AG09319 (cell line): ENCODE data around the gene VTN.

ENCODE experiments used
- DNase-seq: peaks from one replicate; pipeline ENCODE4 v3.0.0-alpha.2; 2010; ENCODE audit warnings: low read depth; ENCODE audit errors: extremely low read depth
- TF ChIP-seq, protein P1 (sequence below): IDR thresholded peaks from 2 replicates; pipeline ENCODE4 v1.5.1; 2011; ENCODE audit warnings: low read depth, mild to moderate bottlenecking, inconsistent platforms, low read length, moderate library complexity

Gene VTN

DNA sequence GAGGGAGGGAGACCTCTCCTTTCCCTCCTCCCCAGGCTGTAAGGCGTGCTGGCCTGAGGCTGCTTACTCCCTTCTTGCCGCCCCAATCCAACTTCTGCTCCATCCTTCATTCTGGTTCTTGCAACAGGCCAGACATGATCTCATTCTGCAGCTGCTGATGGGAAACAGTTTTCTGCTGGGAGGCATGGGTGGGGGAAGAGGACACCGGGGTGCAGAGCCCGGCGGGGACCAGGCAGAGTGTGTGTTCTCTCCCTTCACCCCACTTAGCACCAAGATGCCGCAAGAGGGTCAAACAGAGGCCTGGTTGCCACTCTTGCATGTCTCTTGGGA is 2.8 kb upstream of the VTN start:
- DNase-seq = no peak
- TF ChIP-seq, protein P1, sequence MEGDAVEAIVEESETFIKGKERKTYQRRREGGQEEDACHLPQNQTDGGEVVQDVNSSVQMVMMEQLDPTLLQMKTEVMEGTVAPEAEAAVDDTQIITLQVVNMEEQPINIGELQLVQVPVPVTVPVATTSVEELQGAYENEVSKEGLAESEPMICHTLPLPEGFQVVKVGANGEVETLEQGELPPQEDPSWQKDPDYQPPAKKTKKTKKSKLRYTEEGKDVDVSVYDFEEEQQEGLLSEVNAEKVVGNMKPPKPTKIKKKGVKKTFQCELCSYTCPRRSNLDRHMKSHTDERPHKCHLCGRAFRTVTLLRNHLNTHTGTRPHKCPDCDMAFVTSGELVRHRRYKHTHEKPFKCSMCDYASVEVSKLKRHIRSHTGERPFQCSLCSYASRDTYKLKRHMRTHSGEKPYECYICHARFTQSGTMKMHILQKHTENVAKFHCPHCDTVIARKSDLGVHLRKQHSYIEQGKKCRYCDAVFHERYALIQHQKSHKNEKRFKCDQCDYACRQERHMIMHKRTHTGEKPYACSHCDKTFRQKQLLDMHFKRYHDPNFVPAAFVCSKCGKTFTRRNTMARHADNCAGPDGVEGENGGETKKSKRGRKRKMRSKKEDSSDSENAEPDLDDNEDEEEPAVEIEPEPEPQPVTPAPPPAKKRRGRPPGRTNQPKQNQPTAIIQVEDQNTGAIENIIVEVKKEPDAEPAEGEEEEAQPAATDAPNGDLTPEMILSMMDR = no peak

DNA sequence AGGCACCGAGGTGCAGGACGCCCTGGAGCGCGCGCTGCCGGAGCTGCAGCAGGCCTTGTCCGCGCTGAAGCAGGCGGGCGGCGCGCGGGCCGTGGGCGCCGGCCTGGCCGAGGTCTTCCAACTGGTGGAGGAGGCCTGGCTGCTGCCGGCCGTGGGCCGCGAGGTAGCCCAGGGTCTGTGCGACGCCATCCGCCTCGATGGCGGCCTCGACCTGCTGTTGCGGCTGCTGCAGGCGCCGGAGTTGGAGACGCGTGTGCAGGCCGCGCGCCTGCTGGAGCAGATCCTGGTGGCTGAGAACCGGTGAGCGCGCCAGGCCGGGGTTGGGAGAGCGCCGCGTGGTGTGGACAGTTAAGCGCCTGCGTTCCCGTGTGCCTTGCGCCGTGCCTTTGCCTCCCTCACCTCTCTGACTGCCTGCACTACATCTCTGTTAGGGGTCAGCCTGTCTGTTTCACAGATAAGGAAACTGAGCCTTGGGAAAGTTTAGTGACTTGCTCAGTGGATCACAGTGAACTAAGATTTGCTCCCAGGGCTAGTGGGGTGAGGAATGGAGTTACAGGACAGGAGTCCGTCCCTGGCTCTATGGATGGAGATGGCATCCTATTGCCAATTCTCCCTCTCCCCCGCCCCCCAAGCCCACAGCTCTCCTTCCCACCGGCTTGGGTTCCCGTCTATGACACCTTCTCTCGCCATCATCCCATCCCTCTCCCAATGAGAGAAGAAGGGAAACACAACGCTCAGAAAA is 2.3 kb upstream of the VTN start:
- TF ChIP-seq, protein P1 = no peak
- no peak for DNase-seq

DNA sequence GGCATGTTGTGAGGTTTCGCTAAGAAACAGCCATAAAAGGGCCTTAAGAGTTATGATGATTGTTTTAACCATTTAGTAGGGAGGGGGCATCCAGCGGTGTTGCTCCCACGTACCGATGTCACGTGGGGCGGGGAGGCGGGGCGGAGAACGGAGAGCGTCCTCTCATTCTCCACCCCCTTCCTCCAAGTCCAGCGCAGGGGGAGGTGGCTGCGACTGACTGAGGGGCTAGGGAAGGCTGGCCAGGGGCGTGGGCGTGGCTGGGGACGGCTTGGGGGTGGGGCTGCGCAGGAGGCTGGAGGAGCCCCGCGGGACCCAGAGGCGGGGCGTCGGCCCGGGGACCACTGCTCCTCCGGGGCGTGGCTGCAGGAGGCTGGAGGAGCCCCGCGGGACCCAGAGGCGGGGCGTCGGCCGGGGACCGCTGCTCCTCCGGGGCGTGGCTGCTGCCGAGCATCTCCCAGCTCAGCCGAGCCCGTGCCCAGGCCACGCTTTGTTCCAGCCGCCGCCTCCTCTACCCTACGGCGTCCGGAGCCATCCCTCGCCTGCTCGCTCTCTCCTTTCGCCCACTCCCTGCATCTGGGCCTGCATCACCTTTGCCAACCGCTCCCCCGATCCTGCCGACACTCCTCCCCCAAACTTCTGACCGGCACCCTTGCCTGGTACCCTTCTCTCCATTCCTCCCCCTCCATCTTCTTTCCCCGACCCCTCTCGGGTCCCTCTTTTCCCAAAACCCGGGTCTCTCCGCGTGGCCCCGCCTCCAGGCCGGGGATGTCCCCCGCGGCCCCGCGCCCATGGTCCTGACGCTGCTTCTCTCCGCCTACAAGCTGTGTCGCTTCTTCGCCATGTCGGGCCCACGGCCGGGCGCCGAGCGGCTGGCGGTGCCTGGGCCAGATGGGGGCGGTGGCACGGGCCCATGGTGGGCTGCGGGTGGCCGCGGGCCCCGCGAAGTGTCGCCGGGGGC is 1.4 kb upstream of the VTN start, which contains the start of gene SARM1:
TSS of gene SARM1 (plus strand) at position 450 of the 958 bp plus-strand sequence. CDS start at position 789, 339 bp downstream.
- DNase-seq = peak; percentile 69
- TF ChIP-seq, protein P1 = no peak

DNA sequence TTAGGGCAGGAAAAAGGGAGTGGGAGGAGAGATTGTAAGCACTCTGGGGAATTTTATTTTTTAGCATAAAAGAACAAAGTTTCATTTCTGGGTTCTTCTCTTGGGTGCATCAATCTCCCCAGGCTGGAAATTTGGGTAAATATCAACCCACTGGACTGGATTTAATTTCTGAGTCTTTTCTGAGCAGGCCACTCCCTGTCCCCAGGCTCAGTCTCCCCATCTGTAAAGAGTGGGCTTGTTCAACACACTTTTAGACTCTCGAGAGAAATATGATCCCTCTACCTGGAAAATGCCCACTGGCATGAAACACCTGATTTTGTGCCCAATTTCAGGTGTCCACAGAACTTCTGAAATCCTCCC is 617 bp upstream of the VTN start:
- no peak for DNase-seq
- TF ChIP-seq, protein P1 = no peak

DNA sequence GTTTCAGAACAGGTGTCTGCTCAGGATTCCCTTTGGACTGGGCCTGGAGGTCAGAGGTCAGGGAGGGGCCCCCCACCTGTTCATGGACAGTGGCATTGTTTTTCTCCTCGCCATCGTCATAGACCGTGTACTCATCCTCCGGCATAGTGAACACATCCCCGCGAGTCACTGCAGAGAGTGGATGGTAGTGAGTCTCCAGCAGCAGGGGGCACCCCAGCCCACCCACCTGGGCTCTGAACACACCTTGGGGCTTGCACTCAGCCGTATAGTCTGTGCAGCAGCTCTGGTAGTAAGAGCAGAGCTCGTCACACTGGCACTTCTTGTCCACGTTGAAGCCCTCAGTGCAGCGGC is 448 bp downstream of the VTN start:
- TF ChIP-seq, protein P1 = no peak
- no peak for DNase-seq

DNA sequence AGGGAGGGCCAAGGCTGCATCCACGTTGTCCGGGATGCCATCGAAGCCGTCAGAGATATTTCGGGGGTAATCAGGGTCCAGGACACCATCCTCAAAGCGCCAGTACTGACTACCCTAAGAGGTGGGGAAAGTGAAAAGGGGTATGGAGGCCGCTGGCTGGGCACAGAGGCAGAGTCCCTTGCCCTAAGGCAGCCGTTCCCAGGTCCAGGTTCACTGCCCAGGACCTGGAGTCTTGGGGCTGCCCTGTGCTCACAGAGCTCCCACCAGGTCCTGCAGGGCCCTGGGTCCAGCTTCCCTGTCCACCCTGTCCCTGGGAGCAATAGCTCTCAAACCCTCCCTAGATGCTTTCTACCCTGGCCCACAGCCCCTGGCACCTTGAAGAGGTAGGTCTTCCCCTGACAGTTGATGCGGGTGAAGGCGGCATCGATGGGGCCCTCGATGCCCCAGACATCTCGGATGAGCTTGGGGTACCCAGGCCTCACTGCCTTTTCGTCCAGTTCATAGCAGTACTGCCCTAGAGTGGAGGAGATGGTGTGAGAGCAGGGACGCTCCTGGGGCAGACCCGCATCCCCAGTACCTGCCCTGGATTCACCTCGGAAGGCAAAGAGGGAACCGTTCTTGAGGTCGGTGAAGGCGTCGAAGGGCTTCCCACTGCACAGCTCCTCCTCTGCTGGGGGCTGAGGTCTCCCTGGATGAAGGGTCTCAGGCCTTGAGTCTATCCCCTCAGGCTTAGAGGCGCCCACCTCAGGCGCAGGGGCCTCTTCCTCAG is 1.0 kb downstream of the VTN start:
- TF ChIP-seq, protein P1 = no peak
- DNase-seq = no peak
